HG03025 (cell line): Measurements from ENCODE around the gene FOLR1.

Source experiments
- ATAC-seq: cut with Tn5 transposase; IDR thresholded peaks from one replicate; pipeline ENCODE4 v1.9.1; 2021; ENCODE audit warnings: mild to moderate bottlenecking, moderate library complexity; ENCODE audit not compliant: unreplicated experiment, low FRiP score

The FOLR1 gene

DNA sequence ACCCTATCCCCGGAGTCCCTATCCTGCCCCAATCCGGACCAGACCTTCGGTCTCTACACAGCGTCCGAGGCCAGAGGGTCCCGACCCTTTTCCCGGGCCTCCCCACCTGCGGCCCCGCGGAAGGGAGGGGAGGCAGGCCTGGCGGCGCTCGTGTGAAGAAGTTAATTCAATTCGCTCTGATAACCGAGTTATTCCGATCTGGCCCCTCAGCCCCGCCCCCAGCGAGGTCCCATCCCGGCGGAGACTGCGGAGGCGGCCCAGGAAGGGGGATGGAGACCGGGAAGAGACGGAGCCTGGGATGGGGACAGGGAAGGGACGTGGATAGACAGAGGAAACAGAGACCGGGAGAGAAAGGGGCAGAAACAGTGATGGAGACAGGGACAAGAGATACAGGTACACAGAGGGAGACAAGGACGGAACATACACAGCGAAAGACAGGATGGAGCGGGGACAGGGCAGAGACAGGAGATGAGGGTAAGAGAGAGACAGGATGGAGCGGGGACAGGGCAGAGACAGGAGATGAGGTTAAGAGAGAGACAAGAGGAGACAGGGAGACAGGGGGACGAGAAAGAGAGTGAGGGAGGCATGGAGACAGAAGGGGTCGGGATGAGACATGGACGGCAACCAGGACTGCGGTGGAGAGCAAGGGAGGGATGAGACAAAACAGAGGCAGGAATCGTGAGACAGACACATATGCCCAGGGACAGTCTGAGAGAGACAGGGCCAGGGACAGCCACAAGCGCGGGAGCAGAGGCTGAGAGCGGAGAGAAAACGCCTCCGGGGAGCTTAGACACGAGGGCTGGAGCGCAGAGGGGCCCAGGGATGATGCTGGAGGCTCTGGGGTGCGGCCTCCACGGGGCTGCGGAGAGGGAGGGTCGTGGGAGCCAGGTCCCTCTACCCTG lies 52.7 kb downstream of the FOLR1 start:
- no peak for ATAC-seq

DNA sequence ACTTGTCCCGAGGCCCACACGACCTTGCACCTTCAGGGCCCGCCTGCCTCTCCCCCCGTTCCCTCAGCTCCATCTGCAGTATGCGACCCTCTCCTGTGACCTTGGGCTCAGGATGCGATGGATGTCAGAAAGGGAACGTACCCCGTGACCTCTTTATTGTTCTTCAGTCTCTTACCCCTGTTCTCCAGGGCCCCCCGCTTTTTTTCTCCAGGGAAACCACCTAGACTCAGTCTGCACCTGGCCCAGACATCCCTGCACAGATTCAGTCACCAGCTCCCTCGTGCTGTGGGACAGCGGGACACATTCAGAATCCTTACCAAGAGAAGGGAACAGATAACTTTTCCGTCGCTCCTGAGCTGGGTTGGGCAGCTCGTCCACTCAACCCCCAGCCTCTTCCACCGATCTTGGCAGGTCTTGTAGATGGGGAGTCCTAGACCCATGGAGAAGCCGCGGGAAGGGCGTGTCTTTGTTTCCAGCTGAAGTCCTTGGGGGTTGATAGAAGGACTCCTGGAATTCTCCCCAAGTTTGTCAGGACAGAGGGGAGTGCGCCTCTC lies 53.4 kb downstream of the FOLR1 start:
- ATAC-seq: no peak
